ENCODE measurements around the gene FOXP1.

DNA sequence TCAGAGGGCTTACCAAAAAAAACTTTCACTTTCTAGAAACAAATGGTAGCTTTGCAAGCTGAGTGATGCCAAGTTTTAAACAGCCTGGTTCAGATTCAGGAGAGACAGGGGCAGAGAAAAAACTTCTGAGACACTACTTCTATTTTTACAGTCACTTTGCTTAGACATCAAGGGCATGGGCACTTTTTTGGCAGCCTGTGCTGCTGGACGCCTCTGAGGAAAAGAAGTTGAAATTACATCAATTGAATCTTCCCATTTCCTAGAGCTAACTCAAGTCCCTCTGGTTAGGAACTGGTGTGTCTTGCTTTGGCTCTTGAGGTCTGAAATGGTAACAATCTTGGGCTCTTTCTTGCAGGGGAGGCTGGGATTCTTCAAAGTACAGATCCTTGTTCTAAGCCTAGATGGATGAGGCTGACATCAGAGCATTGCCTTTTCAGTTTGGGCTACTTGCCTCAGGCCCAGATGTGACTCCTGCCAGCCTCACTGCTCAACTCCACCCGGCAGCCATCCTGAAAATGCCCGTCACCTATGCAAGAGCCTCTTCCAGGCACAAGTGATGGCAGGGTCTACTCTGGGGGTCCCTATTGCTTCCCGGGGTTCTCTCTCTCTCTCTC lies 357.5 kb downstream of the FOXP1 start:
- TF ChIP-seq, protein P1, sequence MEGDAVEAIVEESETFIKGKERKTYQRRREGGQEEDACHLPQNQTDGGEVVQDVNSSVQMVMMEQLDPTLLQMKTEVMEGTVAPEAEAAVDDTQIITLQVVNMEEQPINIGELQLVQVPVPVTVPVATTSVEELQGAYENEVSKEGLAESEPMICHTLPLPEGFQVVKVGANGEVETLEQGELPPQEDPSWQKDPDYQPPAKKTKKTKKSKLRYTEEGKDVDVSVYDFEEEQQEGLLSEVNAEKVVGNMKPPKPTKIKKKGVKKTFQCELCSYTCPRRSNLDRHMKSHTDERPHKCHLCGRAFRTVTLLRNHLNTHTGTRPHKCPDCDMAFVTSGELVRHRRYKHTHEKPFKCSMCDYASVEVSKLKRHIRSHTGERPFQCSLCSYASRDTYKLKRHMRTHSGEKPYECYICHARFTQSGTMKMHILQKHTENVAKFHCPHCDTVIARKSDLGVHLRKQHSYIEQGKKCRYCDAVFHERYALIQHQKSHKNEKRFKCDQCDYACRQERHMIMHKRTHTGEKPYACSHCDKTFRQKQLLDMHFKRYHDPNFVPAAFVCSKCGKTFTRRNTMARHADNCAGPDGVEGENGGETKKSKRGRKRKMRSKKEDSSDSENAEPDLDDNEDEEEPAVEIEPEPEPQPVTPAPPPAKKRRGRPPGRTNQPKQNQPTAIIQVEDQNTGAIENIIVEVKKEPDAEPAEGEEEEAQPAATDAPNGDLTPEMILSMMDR (IDR thresholded peaks at IDR 0.05; ENCODE audit: insufficient read depth, low read depth, low read length): no peak
- no peak for TF ChIP-seq EZH2 (IDR thresholded peaks at IDR 0.05; ENCODE audit: insufficient read depth, low read length)

All from astrocyte (in vitro differentiated cells and primary cell).